HepG2 (cell line): ENCODE results near the gene MSTN.

Experiments
- CEBPB ChIP-seq: IDR thresholded peaks from 2 replicates; pipeline ENCODE4 v1.6.1; 2011; ENCODE audit warnings: low read depth, low read length, improper control_type of control experiment, borderline replicate concordance
- ETV6 ChIP-seq: sonication (generic); formaldehyde crosslinking; conservative IDR thresholded peaks from 2 replicates; pipeline ENCODE4 v1.4.0; 2020; ENCODE audit warnings: missing genetic modification reagents
- IRF2 ChIP-seq: IDR thresholded peaks from 2 replicates; pipeline ENCODE4 v1.6.1; 2018; ENCODE audit warnings: missing genetic modification reagents, missing compliant biosample characterization
- SMC3 ChIP-seq: IDR thresholded peaks from 2 replicates; pipeline ENCODE4 v1.6.1; 2011; ENCODE audit warnings: low read length, improper control_type of control experiment
- TOPORS ChIP-seq: sonication (generic); formaldehyde crosslinking; IDR thresholded peaks from 2 replicates; pipeline ENCODE4 v1.8.0; 2023; ENCODE audit warnings: mild to moderate bottlenecking, missing genetic modification reagents
- TF ChIP-seq, protein P1 (sequence below): IDR thresholded peaks from 2 replicates; pipeline ENCODE4 v1.6.1; 2012; ENCODE audit warnings: inconsistent platforms

DNA sequence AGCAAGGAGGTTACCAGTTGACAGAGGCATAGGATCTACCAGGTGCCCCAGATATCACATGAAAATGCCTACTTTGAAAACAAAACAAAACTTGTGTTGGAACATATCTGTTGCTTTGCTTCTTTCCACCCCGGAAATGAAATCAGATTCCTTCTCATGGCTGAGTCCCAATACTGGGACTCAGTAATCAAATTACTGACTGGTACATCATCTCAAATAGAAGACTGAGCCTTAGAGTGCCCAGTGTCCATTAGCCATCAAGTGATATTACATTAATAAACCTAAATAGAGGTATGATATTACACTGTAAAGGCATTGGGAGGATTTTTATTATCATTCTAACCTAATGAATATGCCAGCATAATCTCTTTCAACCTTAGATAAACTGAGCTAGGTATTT is 48.6 kb upstream of the MSTN start:
- TF ChIP-seq CEBPB (no peak), ETV6 (no peak), SMC3 (no peak), IRF2 (CRISPR knock-in tag) (no peak), TOPORS (no peak)
- TF ChIP-seq, protein P1, sequence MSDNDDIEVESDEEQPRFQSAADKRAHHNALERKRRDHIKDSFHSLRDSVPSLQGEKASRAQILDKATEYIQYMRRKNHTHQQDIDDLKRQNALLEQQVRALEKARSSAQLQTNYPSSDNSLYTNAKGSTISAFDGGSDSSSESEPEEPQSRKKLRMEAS: no peak
